ENCODE results near the gene SEPTIN1. TPM values are rescaled to one million over a fixed set of nuclear protein-coding genes. Genes with fewer than 3 reads are reported as not detected.

The SEPTIN1 gene
- total and polyA plus RNA-seq, 2 of the 13 experiments (the other 11 are each of a cell fraction or from before 2014, with no cell fraction given) = 0.18 to 0.67 TPM

DNA sequence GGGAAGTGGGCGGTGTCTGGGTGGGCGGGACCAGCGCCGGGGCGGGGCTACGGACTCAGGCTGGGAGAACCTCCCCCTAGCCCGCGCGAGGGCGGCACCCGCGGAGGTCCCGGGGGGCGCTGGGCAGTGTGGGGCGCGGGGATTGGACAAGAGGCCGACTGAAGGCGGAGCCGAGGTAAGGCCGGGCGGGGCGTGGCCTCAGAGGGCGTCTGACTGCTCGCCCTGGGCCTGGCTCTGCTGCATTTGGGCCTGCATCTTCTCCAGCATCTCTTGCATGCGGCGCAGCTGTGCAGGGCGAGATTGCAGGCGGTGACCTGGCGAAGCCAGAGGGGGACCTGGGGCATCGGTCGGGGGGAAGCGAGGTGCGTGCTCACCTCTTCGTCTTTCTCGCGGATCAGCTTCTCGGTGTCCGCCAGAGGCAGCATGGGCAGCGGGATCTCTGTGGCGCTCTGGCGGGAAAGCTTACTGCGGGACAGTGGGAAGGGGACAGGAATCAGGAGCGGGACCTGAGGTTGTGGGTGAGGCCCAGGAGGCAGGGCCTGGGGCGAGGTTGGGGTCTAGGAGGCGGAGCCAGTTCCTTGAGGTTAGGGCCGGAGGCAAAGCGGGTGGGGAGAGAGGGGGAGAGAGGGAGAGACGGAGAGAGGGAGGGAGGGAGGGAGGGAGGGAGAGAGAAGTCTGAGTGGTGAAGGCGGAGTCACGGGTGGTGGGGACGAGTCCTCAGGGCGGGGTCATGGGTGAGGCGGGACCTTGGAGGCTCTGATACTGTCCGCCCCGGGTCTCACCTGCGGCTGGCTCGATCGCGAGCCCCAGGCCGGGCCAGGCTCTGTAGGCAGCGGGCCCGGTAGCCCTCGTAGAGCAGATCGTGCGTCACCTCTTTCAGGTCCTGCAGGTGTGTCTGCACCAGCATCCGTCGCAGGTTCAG, 3.9 kb downstream of the SEPTIN1 start (continued):
- TF ChIP-seq RAD21 (CRISPR knock-in tag; IDR thresholded peaks at IDR 0.05) (peak; percentile 55), CBX2 (IDR thresholded peaks at IDR 0.05; ENCODE audit: low read depth, low read length) (no peak), CBX2 (CRISPR knock-in tag; IDR thresholded peaks at IDR 0.05; ENCODE audit: low read depth) (no peak), ZNF354B (CRISPR knock-in tag; IDR thresholded peaks at IDR 0.05) (no peak), TEAD3 (CRISPR knock-in tag; optimal IDR thresholded peaks at IDR 0.05; ENCODE audit: borderline replicate concordance) (peak; percentile 25), SRSF1 (optimal IDR thresholded peaks at IDR 0.05; ENCODE audit: low read depth, low read length) (peak; percentile 81), FOXC1 (CRISPR knock-in tag; IDR thresholded peaks at IDR 0.05; ENCODE audit: borderline replicate concordance) (no peak), RORA (CRISPR knock-in tag; IDR thresholded peaks at IDR 0.05) (no peak), ZNF781 (CRISPR knock-in tag; IDR thresholded peaks at IDR 0.05; ENCODE audit: borderline replicate concordance, not compliant biosample characterization) (peak; percentile 78), ETV6 (CRISPR knock-in tag; conservative IDR thresholded peaks at IDR 0.05) (peak; percentile 55; the same call in 1 of the 2 replicates), MTA1 (CRISPR knock-in tag; IDR thresholded peaks at IDR 0.05; ENCODE audit: borderline replicate concordance) (peak; percentile 59), ZNF597 (CRISPR knock-in tag; IDR thresholded peaks at IDR 0.05) (no peak), KDM5B (CRISPR knock-in tag; IDR thresholded peaks at IDR 0.05; ENCODE audit: borderline replicate concordance) (peak; percentile 81; the same call in 1 of the 2 replicates), TBP (CRISPR knock-in tag; IDR thresholded peaks at IDR 0.05) (no peak), SALL2 (CRISPR knock-in tag; IDR thresholded peaks at IDR 0.05) (peak; percentile 27; the same call in 1 of the 2 replicates), TRIM22 (IDR thresholded peaks at IDR 0.05) (no peak), PHF5A (CRISPR knock-in tag; IDR thresholded peaks at IDR 0.05; ENCODE audit: low read depth, unreplicated experiment) (no peak), ZMYM3 (CRISPR knock-in tag; IDR thresholded peaks at IDR 0.05) (peak; percentile 66), ZNF225 (CRISPR knock-in tag; IDR thresholded peaks at IDR 0.05) (no peak), ZNF234 (CRISPR knock-in tag; conservative IDR thresholded peaks at IDR 0.05) (0 out of 2 replicates have a peak, but pooled peaks have one; percentile 16), ZNF343 (CRISPR knock-in tag; IDR thresholded peaks at IDR 0.05) (peak; percentile 85; the same call in 1 of the 2 replicates), ZNF547 (CRISPR knock-in tag; IDR thresholded peaks at IDR 0.05) (0 out of 2 replicates have a peak, but pooled peaks have one; percentile 12), HOXD1 (CRISPR knock-in tag; IDR thresholded peaks at IDR 0.05) (no peak)
- TF ChIP-seq, protein P1, sequence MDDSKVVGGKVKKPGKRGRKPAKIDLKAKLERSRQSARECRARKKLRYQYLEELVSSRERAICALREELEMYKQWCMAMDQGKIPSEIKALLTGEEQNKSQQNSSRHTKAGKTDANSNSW (CRISPR knock-in tag; IDR thresholded peaks at IDR 0.05; ENCODE audit: borderline replicate concordance) = no peak
- TF ChIP-seq, protein P2, sequence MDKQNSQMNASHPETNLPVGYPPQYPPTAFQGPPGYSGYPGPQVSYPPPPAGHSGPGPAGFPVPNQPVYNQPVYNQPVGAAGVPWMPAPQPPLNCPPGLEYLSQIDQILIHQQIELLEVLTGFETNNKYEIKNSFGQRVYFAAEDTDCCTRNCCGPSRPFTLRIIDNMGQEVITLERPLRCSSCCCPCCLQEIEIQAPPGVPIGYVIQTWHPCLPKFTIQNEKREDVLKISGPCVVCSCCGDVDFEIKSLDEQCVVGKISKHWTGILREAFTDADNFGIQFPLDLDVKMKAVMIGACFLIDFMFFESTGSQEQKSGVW (CRISPR knock-in tag; IDR thresholded peaks at IDR 0.05; ENCODE audit: borderline replicate concordance) = no peak; the same call in 1 of the 2 replicates
- TF ChIP-seq, protein P3, sequence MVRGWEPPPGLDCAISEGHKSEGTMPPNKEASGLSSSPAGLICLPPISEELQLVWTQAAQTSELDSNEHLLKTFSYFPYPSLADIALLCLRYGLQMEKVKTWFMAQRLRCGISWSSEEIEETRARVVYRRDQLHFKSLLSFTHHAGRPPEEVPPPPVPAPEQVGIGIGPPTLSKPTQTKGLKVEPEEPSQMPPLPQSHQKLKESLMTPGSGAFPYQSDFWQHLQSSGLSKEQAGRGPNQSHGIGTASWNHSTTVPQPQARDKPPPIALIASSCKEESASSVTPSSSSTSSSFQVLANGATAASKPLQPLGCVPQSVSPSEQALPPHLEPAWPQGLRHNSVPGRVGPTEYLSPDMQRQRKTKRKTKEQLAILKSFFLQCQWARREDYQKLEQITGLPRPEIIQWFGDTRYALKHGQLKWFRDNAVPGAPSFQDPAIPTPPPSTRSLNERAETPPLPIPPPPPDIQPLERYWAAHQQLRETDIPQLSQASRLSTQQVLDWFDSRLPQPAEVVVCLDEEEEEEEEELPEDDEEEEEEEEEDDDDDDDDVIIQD (CRISPR knock-in tag; IDR thresholded peaks at IDR 0.05; ENCODE audit: low read depth) = peak; percentile 45; the same call in 1 of the 2 replicates
